Activated CD4-positive, alpha-beta memory T cell treated with anti-CD3 and anti-CD28 coated beads, Interleukin-2, amount 10 ng/mL, durations not matched to agents 7 days and 5 days (primary cell): ENCODE data around the gene SCP2D1. TPM values are rescaled to one million over a fixed set of nuclear protein-coding genes. Genes with fewer than 3 reads are reported as not detected.

ENCODE experiments used
- CTCF ChIA-PET: fragments of 350-600 bp; sonication (Branson Sonifier 250); formaldehyde crosslinking; loops from one replicate; lab custom pipeline; 2021; ENCODE audit warnings: antibody characterized with exemption, inconsistent platforms; lab: Charles Lee
- POLR2A ChIA-PET: fragments of 350-600 bp; sonication (Branson Sonifier 250); formaldehyde crosslinking; loops from one replicate; lab custom pipeline; 2021; ENCODE audit warnings: antibody characterized with exemption; lab: Charles Lee
- DNase-seq: peaks from one replicate; pipeline ENCODE4 v3.0.0-alpha.2; 2020
- H3K27ac Mint-ChIP-seq: one replicate; pipeline ENCODE4 v1.8.0; 2021; ENCODE audit warnings: mild to moderate bottlenecking, mixed read lengths
- H3K27me3 Mint-ChIP-seq: one replicate; pipeline ENCODE4 v1.8.0; 2021; ENCODE audit warnings: mixed read lengths
- H3K36me3 Mint-ChIP-seq: one replicate; pipeline ENCODE4 v1.8.0; 2021; ENCODE audit warnings: low read depth, mixed read lengths
- H3K4me1 Mint-ChIP-seq: one replicate; pipeline ENCODE4 v1.8.0; 2021; ENCODE audit warnings: mixed read lengths
- H3K4me3 Mint-ChIP-seq: one replicate; pipeline ENCODE4 v1.8.0; 2021; ENCODE audit warnings: mild to moderate bottlenecking, mixed read lengths
- H3K9me3 Mint-ChIP-seq: one replicate; pipeline ENCODE4 v1.8.0; 2021; ENCODE audit warnings: mixed read lengths
- total RNA-seq, 2 experiments: library from RNA; stranded (reverse); gene quantifications; one replicate each; pipeline ENCODE4 v1.2.3, GENCODE V29; 2021

SCP2D1 gene
- total RNA-seq, 2 experiments from 2014 or later = not detected

- H3K4me1 Mint-ChIP-seq = no peaks in the 10 kb centered on the region
- H3K9me3 Mint-ChIP-seq = no peaks in the 10 kb centered on the region
- H3K4me3 Mint-ChIP-seq = no peak overlapping the region
- H3K27ac Mint-ChIP-seq = no peak overlapping the region
- DNase-seq = no peak
- ChIA-PET POLR2A (no interaction called here), CTCF (no interaction called here)
- no peaks in the 10 kb centered on the region for H3K27me3 Mint-ChIP-seq
- no peaks in the 10 kb centered on the region for H3K36me3 Mint-ChIP-seq
Observed at GRCh38 chr20:18857640-18858039, 44.1 kb downstream of the SCP2D1 start.

- Mint-ChIP-seq H3K36me3 (no peaks in the 10 kb centered on the region), H3K27me3 (no peaks in the 10 kb centered on the region)
Observed at GRCh38 chr20:18858816-18859215, 45.2 kb downstream of the SCP2D1 start.

More at GRCh38 chr20:18858816-18859215, 45.2 kb downstream of the SCP2D1 start:
- H3K4me1 Mint-ChIP-seq = no peaks in the 10 kb centered on the region
- CTCF ChIA-PET = no interaction called here
- no peak for DNase-seq
- H3K27ac Mint-ChIP-seq = no peak overlapping the region
- H3K4me3 Mint-ChIP-seq = no peak overlapping the region
- no peaks in the 10 kb centered on the region for H3K9me3 Mint-ChIP-seq
- POLR2A ChIA-PET = no interaction called here

Other genes with a start within 250 kb of the SCP2D1 start
- gene SMIM26, start 246.4 kb upstream of the SCP2D1 start, total RNA-seq = 10 to 100 TPM; 61.4 to 64.7 TPM
- 10 to 100 TPM; 28.6 to 33.4 TPM for gene DTD1, start 225.7 kb upstream of the SCP2D1 start, total RNA-seq